GM19351 (cell line): Measurements from ENCODE around the gene PAQR4.
"Not testable (repeated sequence)": the region's sequence is repeated elsewhere in the genome, so short reads cannot be mapped to it uniquely, and the experiment has no call there.

ENCODE experiments used
- ATAC-seq: cut with Tn5 transposase; IDR thresholded peaks from one replicate; pipeline ENCODE4 v1.9.1; 2021; ENCODE audit warnings: mild to moderate bottlenecking, moderate library complexity; ENCODE audit not compliant: unreplicated experiment

Gene PAQR4

DNA sequence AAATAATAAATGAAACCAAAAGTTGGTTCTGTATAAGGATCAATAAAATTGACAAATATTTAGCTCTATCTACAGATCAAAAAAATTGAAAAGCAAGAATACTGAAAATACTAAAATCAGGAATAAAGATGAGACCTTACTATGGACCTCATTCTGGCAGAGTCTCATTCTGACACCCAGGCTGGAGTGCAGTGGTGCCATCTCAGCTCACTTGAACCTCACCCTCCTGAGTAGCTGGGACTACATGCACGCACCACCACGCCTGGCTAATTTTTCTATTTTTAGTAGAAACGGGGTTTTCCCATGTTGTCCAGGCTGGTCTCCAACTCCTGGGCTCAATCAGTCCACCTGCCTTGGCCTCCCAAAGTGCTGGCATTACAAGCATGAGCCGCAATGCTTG, 27.1 kb upstream of the PAQR4 start:
- ATAC-seq = no peak

DNA sequence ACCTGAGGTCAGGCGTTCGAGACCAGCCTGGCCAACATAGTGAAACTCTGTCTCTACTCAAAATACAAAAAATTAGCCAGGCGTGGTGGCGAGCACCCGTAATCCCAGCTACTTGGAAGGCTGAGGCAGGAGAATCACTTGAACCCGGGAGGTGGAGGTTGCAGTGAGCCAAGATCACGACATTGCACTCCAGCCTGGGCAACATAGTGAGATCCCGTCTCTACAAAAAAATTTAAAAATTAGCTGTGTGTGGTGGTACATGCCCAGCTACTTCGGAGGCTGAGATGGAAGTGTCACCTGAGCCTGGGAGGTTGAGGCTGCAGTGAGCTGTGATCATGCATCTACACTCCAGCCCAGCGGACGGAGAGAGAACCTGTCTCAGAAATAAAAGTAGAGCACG, 25.4 kb upstream of the PAQR4 start:
- ATAC-seq = not testable (repeated sequence)

DNA sequence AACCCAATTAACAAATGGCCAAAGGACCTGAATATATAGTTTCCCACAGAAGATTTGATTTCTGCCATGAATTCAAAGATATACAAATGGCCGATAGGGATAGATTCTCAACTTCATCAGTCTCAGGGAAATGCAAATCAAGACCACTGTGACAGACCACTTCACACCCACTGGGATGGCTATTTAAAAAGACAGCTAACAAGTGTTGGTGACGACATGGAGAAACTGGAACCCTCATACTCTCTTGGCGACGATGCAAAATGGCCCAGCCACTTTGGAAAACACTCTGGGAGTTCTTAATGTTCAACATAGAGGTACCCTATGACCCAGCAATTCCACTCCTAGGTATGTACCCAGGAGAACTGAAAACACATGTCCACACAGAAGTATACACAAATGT, 22.5 kb upstream of the PAQR4 start:
- ATAC-seq = no peak

DNA sequence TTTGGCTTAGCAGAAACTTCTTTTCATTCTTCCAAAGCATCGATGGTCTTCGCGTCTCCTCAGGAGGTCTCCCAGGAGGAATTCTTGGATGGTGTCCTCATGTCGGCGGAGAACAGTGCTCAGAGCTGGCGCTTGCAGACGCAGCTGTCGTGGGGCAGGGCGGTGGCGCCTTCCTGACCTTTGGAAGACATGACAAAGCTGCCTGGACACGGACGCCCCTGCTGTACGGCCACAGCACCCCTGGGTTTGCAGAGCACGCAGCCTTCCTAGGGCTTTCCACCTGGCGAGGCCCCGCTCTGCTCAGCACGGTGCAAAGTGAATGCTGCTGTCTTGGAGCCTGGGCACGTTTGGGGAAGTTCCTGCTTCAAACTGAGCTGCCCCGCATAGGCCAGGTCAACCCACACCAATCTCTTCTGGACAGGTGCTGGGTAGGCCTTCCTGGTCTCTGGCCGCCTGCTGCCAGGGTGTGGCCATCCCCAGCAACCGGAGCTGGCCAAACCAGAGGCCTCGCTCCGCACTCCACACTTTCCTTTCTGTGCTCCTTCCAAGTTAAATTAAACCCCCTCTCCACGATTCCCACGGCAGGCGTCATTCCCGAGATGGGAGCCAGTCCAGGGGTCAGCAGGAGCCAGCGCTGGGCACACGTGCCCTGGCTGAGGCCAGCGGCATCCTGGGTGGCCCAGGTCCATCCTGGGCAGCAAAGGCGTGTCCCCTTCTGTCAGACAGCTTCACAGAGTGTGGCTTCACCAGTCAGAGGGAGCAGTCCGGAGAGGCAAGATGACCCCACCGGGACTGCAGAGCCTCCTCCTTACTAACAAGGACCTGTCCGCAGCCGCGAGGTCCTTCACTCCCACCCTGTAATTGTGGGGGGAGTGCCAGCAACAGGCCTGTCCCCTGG, 20.1 kb upstream of the PAQR4 start:
- ATAC-seq = no peak

DNA sequence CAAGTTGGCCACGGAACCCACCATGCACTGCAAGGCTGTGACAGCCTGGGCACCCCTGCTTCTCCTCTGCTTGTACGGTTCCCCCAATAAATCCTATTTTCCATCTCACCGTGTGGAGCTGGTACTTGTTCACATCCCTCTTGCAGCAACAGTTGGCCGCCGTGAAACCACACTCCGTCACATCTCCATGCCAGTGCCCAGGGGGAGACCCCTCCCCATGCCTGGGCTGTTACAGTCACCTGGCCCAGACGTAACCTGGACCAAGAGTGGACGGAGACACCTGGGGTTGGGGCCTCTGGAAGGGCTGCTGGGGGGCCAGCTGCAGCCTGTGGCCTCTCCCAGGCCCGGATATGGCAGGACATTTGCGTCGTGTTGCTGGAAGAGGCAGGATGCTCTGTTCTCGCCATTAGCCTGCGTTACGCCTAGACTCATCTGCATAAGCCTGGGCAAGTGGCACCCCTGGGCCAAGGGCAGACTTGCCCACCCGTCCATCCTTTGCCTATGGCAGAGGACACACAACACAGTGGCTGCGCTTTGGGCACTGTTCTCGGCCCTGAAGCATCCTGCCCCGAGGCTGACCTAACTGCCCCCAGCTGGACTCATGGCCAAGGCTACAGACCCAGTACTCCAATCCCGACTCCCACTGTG, 19.3 kb upstream of the PAQR4 start:
- no peak for ATAC-seq

DNA sequence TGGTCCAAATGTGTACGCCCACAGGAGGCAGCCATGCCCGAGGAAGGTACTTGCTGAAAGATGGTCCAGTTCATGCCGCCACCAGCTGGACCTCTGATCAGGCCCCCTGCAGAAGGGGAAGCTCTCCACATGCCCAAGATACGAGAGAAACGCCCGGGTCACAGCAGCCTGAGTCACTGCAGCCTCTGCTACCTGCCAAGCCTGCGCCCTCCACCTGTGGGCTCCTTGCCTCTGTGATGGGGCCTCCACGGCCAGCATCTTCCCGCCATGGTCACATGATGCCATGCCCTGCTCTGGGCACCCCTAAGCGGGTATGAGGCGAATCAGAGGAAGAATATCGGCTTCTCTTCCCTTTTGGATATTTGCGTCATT, 18.8 kb upstream of the PAQR4 start:
- no peak for ATAC-seq

DNA sequence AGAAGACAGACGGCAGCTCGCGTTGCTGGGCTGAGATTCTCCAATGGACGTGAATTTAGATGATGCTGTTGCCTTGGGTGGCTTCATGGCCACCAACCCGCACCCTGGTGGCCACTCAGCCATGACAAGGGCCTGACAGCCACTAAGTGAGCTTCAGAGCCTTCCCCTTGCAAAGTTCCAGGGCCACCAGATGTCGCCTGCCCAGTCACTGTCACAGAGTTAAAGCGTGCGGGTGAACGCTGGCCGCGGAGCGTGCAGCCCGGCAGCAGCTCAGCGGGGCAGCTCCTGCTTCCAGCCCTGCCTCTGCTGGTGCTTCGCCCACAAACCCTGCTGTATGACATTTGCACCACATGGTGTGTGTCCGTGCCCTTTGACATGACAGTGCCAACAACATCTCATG, 18.4 kb upstream of the PAQR4 start:
- no peak for ATAC-seq

DNA sequence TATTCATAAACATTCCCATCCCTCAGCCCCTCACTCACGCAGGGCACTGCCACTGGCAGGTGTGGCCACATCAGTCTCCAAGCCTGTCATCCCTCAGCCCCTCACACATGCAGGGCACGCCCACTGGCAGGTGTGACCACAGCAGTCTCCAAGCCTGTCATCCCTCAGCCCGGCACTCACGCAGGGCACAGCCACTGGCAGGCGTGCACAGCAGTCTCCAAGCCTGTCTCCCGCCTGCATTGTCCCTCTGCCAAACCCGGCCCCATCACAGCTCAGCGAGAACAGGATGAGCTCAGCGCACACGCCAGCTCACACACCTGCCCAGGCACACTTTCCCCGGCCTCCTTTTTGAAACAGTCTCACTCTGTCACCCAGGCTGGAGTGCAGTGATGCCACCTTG, 16.5 kb upstream of the PAQR4 start:
- ATAC-seq = no peak

DNA sequence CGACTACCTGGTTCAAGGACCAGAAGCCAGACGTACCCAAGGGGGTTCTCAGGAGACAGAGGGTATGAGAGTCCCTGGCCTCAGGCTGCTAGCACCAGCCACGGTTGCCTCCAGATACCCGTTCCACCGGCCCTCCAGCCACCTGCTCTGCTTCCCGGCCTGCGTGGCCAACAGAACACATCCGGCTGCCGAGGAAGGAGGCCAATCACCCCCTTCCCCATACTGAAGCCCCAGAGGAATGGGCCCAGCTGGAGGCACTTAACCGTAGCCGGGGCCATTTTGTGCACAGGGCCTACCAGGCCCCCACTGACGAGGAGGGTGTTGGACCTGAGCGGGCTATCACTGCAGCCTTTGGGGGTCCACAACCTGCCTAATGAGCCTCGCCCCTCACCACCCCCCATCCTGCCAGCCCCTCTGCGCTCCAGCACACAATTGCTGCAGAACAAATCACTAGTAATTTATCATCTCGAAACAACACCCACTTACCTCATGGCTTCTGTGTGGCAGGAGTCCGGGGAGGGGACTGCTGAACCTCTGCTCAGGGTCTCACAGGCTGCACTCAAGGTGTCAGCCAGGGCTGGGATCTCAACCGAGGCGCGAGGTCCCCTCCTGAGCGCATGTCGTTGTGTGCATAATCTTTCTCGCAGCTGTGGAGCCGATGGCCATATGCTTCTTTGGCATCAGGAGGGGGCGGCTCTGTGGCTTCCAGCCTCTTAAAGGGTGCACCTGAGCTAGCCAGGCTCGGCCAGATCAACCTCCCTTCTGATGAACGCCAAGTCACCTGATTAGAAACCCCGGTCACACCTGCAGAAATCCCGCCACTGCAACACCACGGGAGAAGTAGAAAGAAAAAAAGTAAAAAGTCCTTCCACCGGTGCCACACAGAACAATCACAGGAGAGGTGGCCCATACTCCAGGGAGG, 15.2 kb upstream of the PAQR4 start:
- ATAC-seq = no peak

DNA sequence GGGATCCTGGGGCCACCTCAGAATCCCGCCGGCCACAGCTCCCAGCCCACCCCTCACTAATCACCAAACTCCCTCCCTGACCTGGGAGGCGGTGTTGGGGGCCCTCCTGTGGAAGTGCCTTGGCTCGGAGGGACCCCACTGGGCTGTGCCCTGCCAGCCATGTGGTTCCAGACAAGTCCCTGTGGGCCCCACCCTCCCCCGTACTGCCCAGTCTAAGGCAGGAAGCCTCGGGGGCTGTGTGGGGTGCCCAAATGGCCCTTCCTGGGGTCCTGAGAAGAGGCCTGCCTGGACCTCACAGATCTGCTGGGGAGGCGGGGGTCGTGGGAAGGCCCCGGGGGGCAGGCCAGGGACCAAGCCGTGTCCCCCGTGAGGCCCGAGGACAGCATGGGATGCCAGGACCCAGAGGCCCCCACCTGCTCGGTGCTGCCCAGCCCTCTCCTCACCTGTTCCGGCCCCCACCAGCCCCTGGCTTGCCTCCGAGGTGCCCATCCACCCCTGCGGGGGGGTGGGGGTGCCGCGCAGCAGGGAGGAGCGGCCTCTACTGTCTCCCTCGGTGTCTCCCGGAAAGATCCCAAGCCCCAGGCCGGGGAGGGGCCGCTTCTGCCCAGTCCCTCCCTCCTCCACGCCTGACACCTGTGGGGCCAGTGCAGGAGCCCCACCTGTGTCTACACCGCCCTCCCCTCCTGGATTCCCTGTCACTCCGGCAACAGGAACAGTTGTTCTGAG, 14.3 kb upstream of the PAQR4 start:
- no peak for ATAC-seq

DNA sequence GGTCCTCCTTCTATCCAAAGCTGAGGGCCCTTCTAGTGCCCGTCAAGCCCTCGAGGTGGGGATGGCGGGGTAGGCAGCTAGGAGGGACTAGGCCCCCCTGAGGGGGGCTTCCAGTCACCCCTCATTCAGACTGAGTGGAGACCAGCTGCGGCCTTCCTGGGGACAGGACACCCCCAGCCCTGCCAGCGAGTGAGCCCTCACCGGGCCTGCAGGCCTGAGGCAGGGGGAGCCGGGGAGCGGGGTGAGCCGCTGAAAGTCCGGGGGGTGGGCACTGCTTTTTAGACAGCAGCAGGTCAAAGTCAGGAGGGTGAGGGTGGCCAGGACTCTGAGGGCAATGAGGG, 13.7 kb upstream of the PAQR4 start:
- ATAC-seq = no peak

DNA sequence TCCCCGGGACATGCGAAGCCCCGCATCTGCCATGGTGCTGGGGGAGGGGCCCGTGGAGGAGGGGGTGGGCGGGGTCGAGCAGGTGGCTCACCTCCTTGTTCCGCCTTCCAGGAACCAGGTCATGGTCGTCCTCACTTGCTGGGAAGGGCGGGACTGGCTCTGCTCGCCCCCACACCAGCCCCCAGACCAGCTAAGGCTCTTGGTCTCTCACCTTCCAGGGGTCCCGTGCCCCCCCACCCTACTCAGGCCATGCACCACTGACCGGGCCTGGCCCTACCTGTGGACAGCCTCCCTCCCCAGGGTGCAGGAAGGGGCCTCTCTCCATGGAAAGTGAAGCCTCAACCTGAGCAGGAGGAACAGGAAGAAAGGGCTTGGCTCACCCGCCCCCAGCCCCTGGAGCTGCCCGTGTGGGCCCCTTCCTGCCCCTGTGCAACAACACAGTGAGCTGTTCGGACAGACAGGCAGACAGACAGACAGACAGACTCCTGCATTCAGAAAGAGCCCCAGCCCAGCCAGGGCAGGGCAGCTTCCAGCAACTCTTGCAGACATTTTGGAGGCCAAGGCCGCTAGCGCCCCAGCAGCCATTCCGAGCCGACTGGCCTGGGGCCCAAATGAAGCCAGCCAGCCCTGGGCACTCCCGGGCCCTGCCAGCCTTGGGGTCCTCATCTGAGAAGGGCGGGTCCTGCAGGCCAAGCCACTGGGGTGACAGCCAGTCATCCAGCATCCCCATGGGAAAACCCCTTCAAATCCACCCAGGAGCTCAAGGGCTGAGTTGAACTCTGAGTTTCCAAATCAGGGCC, 13.2 kb upstream of the PAQR4 start:
- ATAC-seq = no peak

DNA sequence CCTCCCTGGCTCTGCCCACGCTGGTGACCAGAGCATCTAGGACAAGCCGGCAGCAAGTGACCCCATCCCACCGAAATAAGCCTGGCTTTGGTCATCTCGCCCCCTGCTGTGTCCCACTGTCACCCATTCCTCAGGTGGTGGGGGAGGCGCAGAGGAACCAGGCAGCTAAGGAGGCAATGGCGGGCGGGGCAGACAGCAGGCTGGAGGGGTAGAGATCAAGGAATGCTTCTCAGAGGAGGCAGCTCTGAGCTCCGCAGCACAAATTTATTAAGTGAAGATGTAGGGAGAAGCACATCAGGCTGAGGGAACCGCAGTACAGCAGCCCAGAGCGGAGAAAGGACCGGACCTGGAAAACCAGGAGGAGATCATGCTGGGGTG, 12.6 kb upstream of the PAQR4 start:
- no peak for ATAC-seq

DNA sequence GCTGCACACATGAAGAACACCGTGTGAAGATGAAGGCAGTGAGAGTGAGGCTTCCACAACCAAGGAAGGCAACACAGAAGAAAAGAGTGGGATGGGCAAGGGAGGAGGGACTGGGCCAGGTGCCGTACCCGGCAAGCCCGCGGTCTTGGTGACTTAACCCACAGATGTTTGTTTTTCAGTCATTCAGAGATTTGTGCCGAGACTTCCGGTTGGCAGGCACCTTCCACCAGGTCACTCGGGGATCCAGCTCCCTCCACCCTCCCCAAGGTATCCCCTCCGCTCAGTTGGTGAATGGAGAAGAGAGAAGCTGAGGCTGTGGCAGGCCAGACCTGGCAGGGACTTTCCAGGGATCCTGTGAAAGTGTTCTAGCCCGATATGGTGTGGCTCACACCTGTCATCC, 9.9 kb upstream of the PAQR4 start:
- ATAC-seq = no peak

DNA sequence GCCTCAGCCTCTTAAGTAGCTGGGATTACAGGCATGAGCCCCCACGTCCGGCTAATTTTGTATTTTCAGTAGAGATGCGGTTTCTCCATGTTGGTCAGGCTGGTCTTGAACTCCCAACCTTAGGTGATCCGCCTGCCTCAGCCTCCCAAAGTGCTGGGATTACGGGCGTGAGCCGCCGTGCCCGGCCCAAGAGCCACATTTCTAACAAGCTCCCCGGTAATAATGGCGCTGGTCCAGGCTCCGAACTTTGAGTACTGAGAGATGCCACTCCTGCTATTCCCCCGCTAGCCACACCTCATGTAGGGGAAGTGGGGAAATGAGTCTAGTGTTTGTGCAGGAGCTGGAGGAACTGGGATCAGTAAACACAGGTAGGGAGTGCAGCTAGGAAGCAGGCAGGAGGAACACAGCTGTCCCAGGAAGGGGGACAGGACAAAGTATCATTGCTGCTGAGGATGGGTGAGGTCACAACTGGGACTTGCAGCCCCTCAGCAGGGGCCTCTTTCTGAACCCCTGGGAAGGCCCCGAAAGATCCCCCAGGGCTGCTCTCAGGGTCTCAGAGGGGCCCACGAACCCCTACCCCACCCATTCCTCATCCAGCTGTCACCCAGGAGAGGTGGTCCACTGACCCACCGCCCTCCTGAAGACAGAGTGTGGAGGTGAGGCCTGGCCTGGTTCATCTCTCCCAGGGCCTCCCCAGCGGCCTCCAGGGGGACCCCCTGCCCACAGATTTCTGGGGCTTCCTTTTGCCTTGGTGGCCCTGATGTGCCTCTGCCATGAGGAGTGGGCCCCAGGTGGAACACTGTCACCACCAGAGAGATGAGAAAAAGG, 8.8 kb upstream of the PAQR4 start:
- ATAC-seq = no peak

DNA sequence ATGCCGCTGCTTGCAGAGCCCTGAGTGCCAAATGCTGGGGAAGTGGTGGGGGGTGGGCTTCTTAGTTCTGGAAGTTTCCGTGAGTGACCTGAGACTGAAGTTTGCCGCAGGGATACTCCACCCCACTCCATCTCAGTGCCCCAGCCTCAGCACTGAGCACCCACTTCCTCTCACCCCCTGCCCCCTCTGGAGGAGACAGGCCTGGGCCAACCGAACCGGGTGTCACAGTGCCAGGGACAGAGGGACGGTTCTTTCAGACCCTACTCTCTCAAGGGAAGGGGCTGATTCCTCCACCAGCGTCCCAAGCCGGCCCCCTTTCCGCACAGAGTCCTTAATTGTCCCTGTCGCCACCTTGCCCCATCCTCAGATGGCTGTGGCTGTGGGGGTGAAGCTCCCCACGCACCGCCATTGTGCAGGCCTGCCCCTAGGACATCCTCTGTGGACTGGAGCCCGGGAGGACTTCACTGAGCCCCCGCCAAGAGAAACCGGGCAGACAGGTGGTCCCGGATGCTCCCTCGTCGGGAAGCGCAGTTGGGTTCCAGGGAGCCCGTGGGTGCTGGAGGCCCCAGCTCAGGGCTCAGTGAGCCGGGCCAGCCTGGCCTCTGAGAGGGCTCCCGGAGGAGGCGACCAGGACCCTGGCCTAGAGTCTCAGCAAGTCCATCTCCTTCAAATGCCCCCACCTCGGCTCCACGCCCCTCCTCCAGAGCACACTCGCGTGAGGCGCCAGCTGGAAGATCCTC, 6.6 kb upstream of the PAQR4 start:
- no peak for ATAC-seq

DNA sequence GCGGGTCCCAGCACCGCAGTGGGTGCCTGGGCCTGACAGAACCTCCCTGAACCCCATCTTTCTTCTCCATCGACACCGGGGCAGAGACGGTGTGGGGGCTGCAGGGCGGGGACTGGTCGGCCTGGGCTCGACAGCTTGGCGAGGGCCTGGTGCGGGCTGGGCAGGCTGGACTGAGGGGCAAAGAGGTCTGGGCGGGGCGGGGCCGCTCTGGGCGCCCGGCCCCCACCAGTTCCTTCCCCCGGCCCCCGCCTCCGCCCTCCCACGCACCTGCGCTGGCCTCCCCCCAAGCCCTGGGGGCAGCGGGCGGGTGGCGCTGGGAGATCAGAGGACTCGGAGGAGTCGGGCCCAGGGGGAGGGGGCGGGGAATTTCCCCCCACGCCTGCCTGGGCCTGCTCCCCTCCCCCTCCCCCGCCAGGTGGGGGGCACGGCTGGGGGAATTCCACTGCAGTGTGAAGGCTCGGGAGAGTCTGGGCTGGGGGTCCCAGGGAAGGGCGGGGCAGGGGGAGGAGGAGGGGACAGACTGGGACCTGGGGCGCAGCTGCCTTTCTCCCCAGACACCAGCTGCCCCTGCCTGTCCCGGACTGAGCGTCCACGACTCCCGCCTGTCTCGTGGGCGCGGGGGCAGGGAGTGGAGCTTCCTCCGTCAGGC, 6.0 kb upstream of the PAQR4 start:
- no peak for ATAC-seq
